Measurements from ENCODE around the gene SUCLG2.

DNA sequence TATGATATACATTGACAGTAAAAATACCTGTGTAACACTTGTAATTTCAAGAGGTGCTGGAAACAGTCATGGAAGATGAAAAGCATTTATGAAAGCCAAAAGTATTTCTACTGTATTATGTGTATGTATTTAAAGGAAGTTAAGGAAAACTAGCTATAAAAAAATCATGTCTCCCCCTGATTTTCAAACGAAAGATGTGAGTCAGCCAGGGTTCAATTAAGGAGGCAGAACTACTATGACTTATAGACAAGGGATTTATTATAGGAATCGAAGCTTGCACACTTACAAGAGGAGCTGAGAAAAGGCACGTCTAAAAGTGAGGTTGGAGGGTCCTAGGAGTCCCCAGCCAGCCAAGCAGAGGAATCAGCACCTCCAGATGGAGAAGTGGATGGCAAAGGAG, 119.4 kb downstream of the SUCLG2 start:
- TF ChIP-seq MCM7 (IDR thresholded peaks at IDR 0.05) (no peak), THRAP3 (IDR thresholded peaks at IDR 0.05; ENCODE audit: borderline replicate concordance) (no peak), TEAD4 (IDR thresholded peaks at IDR 0.05; ENCODE audit: low read length) (no peak), TEAD4 (CRISPR knock-in tag; IDR thresholded peaks at IDR 0.05; ENCODE audit: borderline replicate concordance) (no peak), CC2D1A (IDR thresholded peaks at IDR 0.05) (no peak)

All from K562 (cell line).